H1 (cell line): Measurements from ENCODE around the gene LOXHD1. TPM values are rescaled to one million over a fixed set of nuclear protein-coding genes. Genes with fewer than 3 reads are reported as not detected.
A peak's percentile ranks its signal among the peaks of the same experiment; 100 is the strongest.

Experiments used
- CTCF ChIA-PET: fragments of 300-600 bp; sonication (Branson Sonifier 250); formaldehyde crosslinking; loops from one replicate; lab custom pipeline; 2021; ENCODE audit not compliant: partially characterized antibody; lab: Charles Lee
- POLR2A ChIA-PET: fragments of 300-600 bp; sonication (Branson Sonifier 250); formaldehyde crosslinking; loops from one replicate; lab custom pipeline; 2021; ENCODE audit warnings: inconsistent platforms; ENCODE audit not compliant: partially characterized antibody; lab: Charles Lee
- DNase-seq, 2 experiments: peaks; one replicate each; pipeline versions ENCODE4 v3.0.0 to v3.0.0-alpha.2; 2010 to 2022; ENCODE audit warnings: low spot score in 2 of 2, low read depth in 1 of 2, mixed read lengths in 1 of 2
- FAIRE-seq: peaks from 2 replicates; lab custom pipeline; 2011; peaks lifted over from hg19 to GRCh38; lab: Jason Lieb, UNC
- H2AFZ ChIP-seq: 2 replicates; pipeline ENCODE4 v1.8.1; 2012; ENCODE audit warnings: low read length, inconsistent platforms
- H2AK5ac ChIP-seq: 2 replicates; pipeline ENCODE4 v1.6.1; 2013; ENCODE audit warnings: low read depth, low read length
- H2BK120ac ChIP-seq: replicated peaks from 2 replicates; pipeline ENCODE3; 2013; ENCODE audit warnings: low read depth, low read length, inconsistent platforms
- H2BK12ac ChIP-seq: 2 replicates; pipeline ENCODE4 v1.6.1; 2013; ENCODE audit warnings: low read depth, low read length
- H2BK15ac ChIP-seq: 2 replicates; pipeline ENCODE4 v1.6.1; 2013; ENCODE audit warnings: low read length
- H2BK20ac ChIP-seq: 2 replicates; pipeline ENCODE4 v1.6.1; 2013; ENCODE audit warnings: low read length
- H2BK5ac ChIP-seq: 2 replicates; pipeline ENCODE4 v1.6.1; 2013; ENCODE audit warnings: low read depth, low read length
- H3K14ac ChIP-seq: 2 replicates; pipeline ENCODE4 v1.6.1; 2013; ENCODE audit warnings: inconsistent platforms; ENCODE audit not compliant: insufficient read length
- H3K18ac ChIP-seq: 2 replicates; pipeline ENCODE4 v1.6.1; 2013; ENCODE audit warnings: low read length; ENCODE audit errors: extremely low read depth
- H3K23ac ChIP-seq: 2 replicates; pipeline ENCODE4 v1.6.1; 2013; ENCODE audit warnings: inconsistent platforms; ENCODE audit not compliant: insufficient read length
- H3K23me2 ChIP-seq: 2 replicates; pipeline ENCODE4 v1.6.1; 2013; ENCODE audit warnings: low read depth, low read length
- H3K27ac ChIP-seq: 2 replicates; pipeline ENCODE4 v1.6.1; 2011; ENCODE audit warnings: low read depth, low read length, inconsistent platforms
- H3K27me3 ChIP-seq, 4 experiments: replicated peaks in 1 of 4; 1 replicate in 1 of 4; 2 replicates in 3 of 4; pipeline versions ENCODE4 v1.6.1 to v1.8.1; 2011 to 2013; ENCODE audit warnings: low read length in 3 of 4, mild to moderate bottlenecking in 3 of 4, inconsistent platforms in 2 of 4, mixed read lengths in 2 of 4, moderate library complexity in 1 of 4; ENCODE audit not compliant: control insufficient read depth in 3 of 4, insufficient read depth in 3 of 4; ENCODE audit errors: extremely low read depth in 1 of 4
- H3K36me3 ChIP-seq, 4 experiments: 2 replicates each; pipeline versions ENCODE4 v1.6.1 to v1.8.1; 2011 to 2013; ENCODE audit warnings: mild to moderate bottlenecking in 4 of 4, low read length in 3 of 4, moderate library complexity in 2 of 4, control low read depth in 1 of 4, inconsistent platforms in 1 of 4; ENCODE audit not compliant: insufficient read depth in 4 of 4, control insufficient read depth in 2 of 4
- H3K4ac ChIP-seq: replicated peaks from 2 replicates; pipeline ENCODE3; 2013; ENCODE audit warnings: low read length, low read depth, mixed read lengths, inconsistent platforms; ENCODE audit not compliant: insufficient read length
- H3K4me1 ChIP-seq, 4 experiments: replicated peaks in 1 of 4; 1 replicate in 1 of 4; 2 replicates in 3 of 4; pipeline versions ENCODE4 v1.6.1 to v1.8.1; 2011 to 2013; ENCODE audit warnings: low read length in 3 of 4, inconsistent platforms in 2 of 4, mixed read lengths in 1 of 4; ENCODE audit not compliant: insufficient read depth in 4 of 4, control insufficient read depth in 3 of 4
- H3K4me2 ChIP-seq, 2 experiments: 2 replicates each; pipeline versions ENCODE4 v1.6.1 to v1.8.1; 2011 to 2013; ENCODE audit warnings: low read depth in 2 of 2, low read length in 2 of 2, control low read depth in 1 of 2, inconsistent platforms in 1 of 2, mild to moderate bottlenecking in 1 of 2; ENCODE audit not compliant: insufficient read depth in 1 of 2
- H3K4me3 ChIP-seq, 4 experiments: fragments of 200-600, 300-600 bp in 1 of 4; sonication (generic), shearing (Covaris generic), sonication (Bioruptor Twin) in 1 of 4; 2 replicates each; pipeline versions ENCODE4 v1.5.1 to v1.8.1; 2011 to 2016; ENCODE audit warnings: low read length in 4 of 4, low read depth in 3 of 4, control low read depth in 2 of 4, inconsistent platforms in 2 of 4, mild to moderate bottlenecking in 2 of 4, mixed read lengths in 1 of 4, moderate library complexity in 1 of 4; ENCODE audit not compliant: insufficient read depth in 2 of 4; ENCODE audit errors: extremely low read depth in 1 of 4
- H3K56ac ChIP-seq: replicated peaks from 2 replicates; pipeline ENCODE3; 2013; ENCODE audit warnings: low read depth, mild to moderate bottlenecking, mixed read lengths, low read length, inconsistent platforms; ENCODE audit not compliant: insufficient read length
- H3K79me1 ChIP-seq: 2 replicates; pipeline ENCODE4 v1.6.1; 2013; ENCODE audit warnings: low read depth, low read length, control low read depth
- H3K79me2 ChIP-seq, 2 experiments: 2 replicates each; pipeline versions ENCODE4 v1.6.1 to v1.8.1; 2012 to 2013; ENCODE audit warnings: low read length in 2 of 2, mild to moderate bottlenecking in 2 of 2, inconsistent platforms in 1 of 2; ENCODE audit not compliant: insufficient read depth in 2 of 2, control insufficient read depth in 1 of 2
- H3K9ac ChIP-seq, 4 experiments: replicated peaks in 1 of 4; 1 replicate in 1 of 4; 2 replicates in 3 of 4; pipeline versions ENCODE4 v1.6.1 to v1.8.1; 2011 to 2013; ENCODE audit warnings: low read depth in 3 of 4, low read length in 3 of 4, control low read depth in 2 of 4, mild to moderate bottlenecking in 2 of 4, moderate library complexity in 2 of 4, inconsistent platforms in 1 of 4; ENCODE audit errors: extremely low read depth in 1 of 4
- H3K9me3 ChIP-seq, 2 experiments: 2 replicates each; pipeline versions ENCODE4 v1.6.1 to v1.8.1; 2012 to 2013; ENCODE audit warnings: mild to moderate bottlenecking in 2 of 2, moderate library complexity in 2 of 2, control low read depth in 1 of 2, inconsistent platforms in 1 of 2, low read depth in 1 of 2, low read length in 1 of 2, mixed read lengths in 1 of 2; ENCODE audit not compliant: insufficient read depth in 2 of 2
- H4K20me1 ChIP-seq, 2 experiments: replicated peaks in 1 of 2; 2 replicates each; pipeline versions ENCODE3 to v1.8.1; 2011 to 2013; ENCODE audit warnings: inconsistent platforms in 2 of 2, low read length in 2 of 2, mild to moderate bottlenecking in 1 of 2; ENCODE audit not compliant: insufficient read depth in 2 of 2, control insufficient read depth in 1 of 2
- H4K5ac ChIP-seq: 2 replicates; pipeline ENCODE4 v1.6.1; 2013; ENCODE audit warnings: low read length, low read depth, mixed read lengths, inconsistent platforms; ENCODE audit not compliant: insufficient read length
- H4K8ac ChIP-seq: 2 replicates; pipeline ENCODE4 v1.8.0; 2013; ENCODE audit warnings: mild to moderate bottlenecking, moderate library complexity, low read length, inconsistent platforms; ENCODE audit not compliant: insufficient read depth; ENCODE audit errors: extremely low read depth
- H4K91ac ChIP-seq: replicated peaks from 2 replicates; pipeline ENCODE3; 2013; ENCODE audit warnings: low read length, mixed read lengths, inconsistent platforms; ENCODE audit not compliant: insufficient read length
- BACH1 ChIP-seq: IDR thresholded peaks from 2 replicates; pipeline ENCODE4 v1.6.1; 2012; ENCODE audit warnings: low read length, improper control_type of control experiment
- CTCF ChIP-seq, 3 experiments: IDR thresholded peaks; 1 replicate in 2 of 3; 2 replicates in 1 of 3; pipeline versions ENCODE4 v1.5.1 to v1.6.1; 2011; ENCODE audit warnings: low read length in 3 of 3, mild to moderate bottlenecking in 3 of 3, inconsistent platforms in 2 of 3, low read depth in 1 of 3, moderate library complexity in 1 of 3; ENCODE audit not compliant: insufficient read depth in 1 of 3; ENCODE audit errors: control extremely low read depth in 1 of 3
- MAX ChIP-seq: IDR thresholded peaks from 2 replicates; pipeline ENCODE4 v1.6.1; 2012; ENCODE audit warnings: inconsistent platforms
- RAD21 ChIP-seq, 2 experiments: IDR thresholded peaks in 1 of 2; conservative IDR thresholded peaks in 1 of 2; 2 replicates each; pipeline ENCODE4 v1.6.1; 2011; ENCODE audit warnings: low read depth in 2 of 2, low read length in 2 of 2, improper control_type of control experiment in 1 of 2, inconsistent platforms in 1 of 2, mild to moderate bottlenecking in 1 of 2, moderate library complexity in 1 of 2
- WGBS, 2 experiments: shearing (Covaris generic) in 1 of 2; methylation state at CpG; one replicate each; pipeline versions ENCODE4 v1.1.6 to v1.1.7; 2013 to 2015; ENCODE audit warnings: low lambda C conversion rate in 2 of 2, mixed read lengths in 2 of 2, inconsistent platforms in 1 of 2, low coverage in 1 of 2, missing lambda C conversion rate in 1 of 2; ENCODE audit not compliant: insufficient replicate concordance in 2 of 2, insufficient coverage in 1 of 2, insufficient read length in 1 of 2; ENCODE audit errors: extremely low coverage in 1 of 2, missing lambda C conversion rate in 1 of 2; 5-methylcytosine and 5-hydroxymethylcytosine counted together
- polyA plus RNA-seq, 7 experiments: library from polyadenylated mRNA; depleted of rRNA in 3 of 7; stranded (reverse) in 5 of 7; unstranded in 2 of 7; fragments of >200 nt in 5 of 7; fragments of 200-250 nt in 2 of 7; gene quantifications; 1 replicate in 5 of 7; 2 replicates in 1 of 7; 4 replicates in 1 of 7; pipeline versions ENCODE4 v1.2.1 to v1.2.3, GENCODE V29; 2011 to 2013; ENCODE audit warnings: missing spikeins in 2 of 7, mixed read lengths in 2 of 7
- total RNA-seq: library from RNA; stranded (reverse); fragmentation: NEBNext Ultra II Directional; extraction: Animal tissue kit (Norgen Biotek cat#: 25700); gene quantifications from 2 replicates; pipeline ENCODE4 v1.2.1, GENCODE V29; 2021

LOXHD1 gene
- total and polyA plus RNA-seq, 2 of the 8 experiments (the other 6 are each of a cell fraction or from before 2014, with no cell fraction given): 0.02 TPM; not detected in 1

- CTCF ChIA-PET: interaction anchor here (0.6 to 6.3 kb wide), 29 partner anchors 10 to 389 kb away, joined by 3 to 41 read pairs (median 4); no protein-coding TSS in a partner anchor
- FAIRE-seq: no peak
- no peak overlapping the region for H3K4me3 ChIP-seq
These were observed 138.6 kb downstream of the LOXHD1 start for GRCh38 chr18:46518438-46518837.

More at GRCh38 chr18:46518438-46518837, 138.6 kb downstream of the LOXHD1 start:
- peaks cover 0 to 2% of the 10 kb centered on the region in 2 experiments for H4K20me1 ChIP-seq
- TF ChIP-seq RAD21 (IDR thresholded peaks at IDR 0.05 in 1 of 2, conservative IDR thresholded peaks at IDR 0.05 in 1 of 2; ENCODE audit: low read depth in 2 of 2, low read length in 2 of 2) (peak; percentile 52 to 73), BACH1 (no peak), MAX (peak; percentile 24; the same call in 1 of the 2 replicates), CTCF (IDR thresholded peaks at IDR 0.05; ENCODE audit: control extremely low read depth in 1 of 3, insufficient read depth in 1 of 3, low read depth in 1 of 3, low read length in 3 of 3) (peak; percentile 26 to 63 (median 47))
- H3K79me1 ChIP-seq: no peaks in the 10 kb centered on the region
- H3K56ac ChIP-seq: no peak overlapping the region
- H2BK12ac ChIP-seq: no peak overlapping the region
- no peak overlapping the region for H3K14ac ChIP-seq
- no peak for DNase-seq
- H2BK120ac ChIP-seq: no peak overlapping the region
- H3K36me3 ChIP-seq: no peaks in the 10 kb centered on the region
- WGBS, 2 experiments: 75% methylated on average over 6 of the region's 6 CpGs; no CpG with 5 or more reads in 1 of the 2 experiments
- H4K8ac ChIP-seq: no peak overlapping the region
- H3K18ac ChIP-seq: no peak overlapping the region
- no peak overlapping the region for H2BK5ac ChIP-seq
- H3K4me1 ChIP-seq: no peaks in the 10 kb centered on the region
- no peak overlapping the region for H2BK20ac ChIP-seq
- no peak overlapping the region for H3K4me2 ChIP-seq
- H3K4ac ChIP-seq: no peak overlapping the region
- H3K23ac ChIP-seq: no peak overlapping the region
- H3K9me3 ChIP-seq: no peaks in the 10 kb centered on the region
- peaks cover 6% of the 10 kb centered on the region; the same call in 1 of the 2 replicates for H3K23me2 ChIP-seq
- no peak overlapping the region for H3K9ac ChIP-seq
- H4K91ac ChIP-seq: no peak overlapping the region
- no peak overlapping the region for H2AK5ac ChIP-seq
- POLR2A ChIA-PET: no interaction called here
- no peaks in the 10 kb centered on the region; a peak in 2 of 7 replicates for H3K27me3 ChIP-seq
- no peak overlapping the region for H2AFZ ChIP-seq
- H4K5ac ChIP-seq: no peak overlapping the region
- H3K79me2 ChIP-seq: no peaks in the 10 kb centered on the region
- no peak overlapping the region for H3K27ac ChIP-seq
- no peak overlapping the region for H2BK15ac ChIP-seq
